ENCODE measurements around the gene TP73. TPM values are rescaled to one million over a fixed set of nuclear protein-coding genes. Genes with fewer than 3 reads are reported as not detected.

The TP73 gene
- total and polyA plus RNA-seq, 8 donors, result 0.11 to 0.51 (median 0.28) TPM

GRCh38 chr1:3707298-3707938 is 55.1 kb downstream of the TP73 start:
- 64 to 65% methylated on average over 34 to 35 of the region's 35 CpGs for whole genome bisulfite sequencing, 2 donors
- H3K9me3 ChIP-seq, result no peaks in the 10 kb centered on the region
- TF ChIP-seq, protein P1, sequence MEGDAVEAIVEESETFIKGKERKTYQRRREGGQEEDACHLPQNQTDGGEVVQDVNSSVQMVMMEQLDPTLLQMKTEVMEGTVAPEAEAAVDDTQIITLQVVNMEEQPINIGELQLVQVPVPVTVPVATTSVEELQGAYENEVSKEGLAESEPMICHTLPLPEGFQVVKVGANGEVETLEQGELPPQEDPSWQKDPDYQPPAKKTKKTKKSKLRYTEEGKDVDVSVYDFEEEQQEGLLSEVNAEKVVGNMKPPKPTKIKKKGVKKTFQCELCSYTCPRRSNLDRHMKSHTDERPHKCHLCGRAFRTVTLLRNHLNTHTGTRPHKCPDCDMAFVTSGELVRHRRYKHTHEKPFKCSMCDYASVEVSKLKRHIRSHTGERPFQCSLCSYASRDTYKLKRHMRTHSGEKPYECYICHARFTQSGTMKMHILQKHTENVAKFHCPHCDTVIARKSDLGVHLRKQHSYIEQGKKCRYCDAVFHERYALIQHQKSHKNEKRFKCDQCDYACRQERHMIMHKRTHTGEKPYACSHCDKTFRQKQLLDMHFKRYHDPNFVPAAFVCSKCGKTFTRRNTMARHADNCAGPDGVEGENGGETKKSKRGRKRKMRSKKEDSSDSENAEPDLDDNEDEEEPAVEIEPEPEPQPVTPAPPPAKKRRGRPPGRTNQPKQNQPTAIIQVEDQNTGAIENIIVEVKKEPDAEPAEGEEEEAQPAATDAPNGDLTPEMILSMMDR (IDR thresholded peaks at IDR 0.05), result no peak
- no peak overlapping the region for H3K27ac ChIP-seq
- ATAC-seq (no peak), DNase-seq (no peak), FAIRE-seq (no peak)
- no peaks in the 10 kb centered on the region for H3K36me3 ChIP-seq
- intact Hi-C loops (cut with DNase I), result no loop called here
- H3K27me3 ChIP-seq, result no peaks in the 10 kb centered on the region
- H3K4me3 ChIP-seq, result no peak overlapping the region
- H3K4me1 ChIP-seq, result peaks cover 0 to 6% (median 0%) of the 10 kb centered on the region in 3 donors

DNA sequence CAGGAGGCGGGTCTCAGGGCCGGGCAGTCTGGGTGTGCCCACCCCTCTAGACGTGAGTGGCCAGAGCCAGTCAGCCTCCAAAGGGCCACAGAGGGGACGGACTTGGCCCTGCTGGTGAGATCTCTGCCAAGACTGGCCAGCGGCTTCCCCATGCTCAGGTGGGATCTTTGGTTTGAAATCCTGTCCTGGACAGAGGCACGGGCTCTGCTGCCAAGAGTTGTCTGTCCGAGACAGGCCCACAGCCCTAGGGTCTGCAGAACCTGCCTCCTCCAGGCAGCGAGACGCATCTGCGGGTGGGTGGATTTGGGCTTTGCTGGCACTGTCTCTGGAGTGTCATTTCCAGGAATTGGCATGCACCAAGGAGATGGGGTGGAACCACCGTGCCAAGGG is 55.6 kb downstream of the TP73 start:
- no peak for DNase-seq
- Histone ChIP-seq H3K36me3 (no peaks in the 10 kb centered on the region), H3K4me3 (no peak overlapping the region), H3K4me1 (peaks cover 0 to 6% (median 0%) of the 10 kb centered on the region in 3 donors), H3K9me3 (no peaks in the 10 kb centered on the region), H3K27me3 (no peaks in the 10 kb centered on the region), H3K27ac (no peak overlapping the region)
- FAIRE-seq, result no peak
- ATAC-seq, result no peak
- TF ChIP-seq, protein P1 (IDR thresholded peaks at IDR 0.05), result no peak
- 77 to 85% methylated on average over 11 of the region's 11 CpGs for WGBS, 2 donors
- intact Hi-C loops (cut with DNase I), result no loop called here

- FAIRE-seq, result no peak
- peak in 4 of 6 donors; percentile 39 to 67 (median 54) for DNase-seq
- Histone ChIP-seq H3K4me1 (peaks cover 0 to 6% (median 0%) of the 10 kb centered on the region in 3 donors), H3K4me3 (peak overlapping the region in 2 of 4 donors; percentile 15 to 23), H3K9me3 (no peaks in the 10 kb centered on the region), H3K27ac (no peak overlapping the region), H3K27me3 (no peaks in the 10 kb centered on the region), H3K36me3 (no peaks in the 10 kb centered on the region)
- WGBS, 2 donors, result 8% methylated on average over 12 to 19 of the region's 19 CpGs
- intact Hi-C loops (cut with DNase I), result no loop called here
- TF ChIP-seq, protein P1 (IDR thresholded peaks at IDR 0.05), result no peak
- ATAC-seq, result peak; percentile 62 to 91 (median 80)
Observed at GRCh38 chr1:3708791-3709190, 56.5 kb downstream of the TP73 start.

GRCh38 chr1:3710251-3710650 is 57.9 kb downstream of the TP73 start:
- FAIRE-seq, result no peak
- H3K4me1 ChIP-seq, result peaks cover 0 to 6% (median 0%) of the 10 kb centered on the region in 3 donors
- no peak overlapping the region for H3K4me3 ChIP-seq
- no peak overlapping the region for H3K27ac ChIP-seq
- no peaks in the 10 kb centered on the region for H3K27me3 ChIP-seq
- TF ChIP-seq, protein P1 (IDR thresholded peaks at IDR 0.05), result no peak
- DNase-seq, result no peak
- ATAC-seq, result no peak
- 89 to 93% methylated on average over 15 of the region's 15 CpGs for WGBS, 2 donors
- no peaks in the 10 kb centered on the region for H3K36me3 ChIP-seq
- intact Hi-C loops (cut with DNase I), result no loop called here
- no peaks in the 10 kb centered on the region for H3K9me3 ChIP-seq

DNA sequence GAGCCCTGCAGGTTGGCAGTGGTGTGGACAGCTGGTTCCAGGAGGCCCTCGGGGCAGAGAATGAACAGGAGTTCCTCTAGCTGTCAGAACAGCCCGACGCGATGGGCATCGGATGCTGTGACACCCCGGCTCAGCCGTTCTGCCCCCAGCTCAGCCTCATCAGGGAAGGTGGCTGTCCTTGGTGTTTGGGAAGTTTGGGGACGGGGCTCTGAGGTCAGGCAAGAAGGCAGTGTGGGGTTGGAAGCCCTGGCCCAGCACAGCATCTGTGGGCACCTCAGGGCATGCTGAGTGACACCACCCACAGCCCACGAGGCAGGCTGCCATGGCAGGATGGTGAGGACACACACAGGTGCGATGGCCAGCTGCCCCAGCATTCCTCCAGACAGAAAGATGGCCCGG is 59.1 kb downstream of the TP73 start:
- intact Hi-C loops (cut with DNase I), result no loop called here
- Histone ChIP-seq H3K9me3 (no peaks in the 10 kb centered on the region), H3K4me1 (peaks cover 0 to 6% (median 0%) of the 10 kb centered on the region in 3 donors), H3K27me3 (no peaks in the 10 kb centered on the region), H3K36me3 (no peaks in the 10 kb centered on the region), H3K27ac (no peak overlapping the region), H3K4me3 (no peak overlapping the region)
- no peak for DNase-seq
- WGBS, 2 donors, result 70 to 81% methylated on average over 11 of the region's 11 CpGs
- no peak for ATAC-seq
- no peak for FAIRE-seq
- TF ChIP-seq, protein P1 (IDR thresholded peaks at IDR 0.05), result no peak
